Inferior parietal cortex (tissue), 1 donor: ENCODE data around the gene PDE10A.
A peak's percentile ranks its signal among the peaks of the same experiment; 100 is the strongest.

Source experiments
- DNase-seq: peaks from one replicate; pipeline ENCODE4 v3.0.0-alpha.2; 2016; ENCODE audit errors: extremely low spot score

PDE10A gene

GRCh38 chr6:165401092-165401491 lies 261.9 kb downstream of the PDE10A start:
- DNase-seq = no peak

GRCh38 chr6:165390475-165390874 lies 272.6 kb downstream of the PDE10A start:
- no peak for DNase-seq

- no peak for DNase-seq
Measured at GRCh38 chr6:165389534-165389933, 273.5 kb downstream of the PDE10A start.

- no peak for DNase-seq
Measured at GRCh38 chr6:165383323-165383722, 279.7 kb downstream of the PDE10A start.

GRCh38 chr6:165376100-165376499 lies 286.9 kb downstream of the PDE10A start:
- DNase-seq = no peak

- no peak for DNase-seq
Measured at GRCh38 chr6:165365371-165365770, 297.7 kb downstream of the PDE10A start.

GRCh38 chr6:165345700-165346099 lies 317.3 kb downstream of the PDE10A start:
- no peak for DNase-seq

GRCh38 chr6:165340532-165340931 lies 322.5 kb downstream of the PDE10A start:
- no peak for DNase-seq

- peak; percentile 0 for DNase-seq
Measured at GRCh38 chr6:165325609-165326008, 337.4 kb downstream of the PDE10A start.

GRCh38 chr6:165321555-165322145 lies 341.4 kb downstream of the PDE10A start:
- DNase-seq = no peak

- no peak for DNase-seq
Measured at GRCh38 chr6:165321150-165321549, 341.9 kb downstream of the PDE10A start.

GRCh38 chr6:165317723-165318122 lies 345.3 kb downstream of the PDE10A start:
- no peak for DNase-seq

GRCh38 chr6:165308926-165309731 lies 353.9 kb downstream of the PDE10A start, which contains the start of gene C6orf118:
TSS of gene C6orf118 (minus strand) at chr6:165309605. CDS start at chr6:165309586, 19 bp downstream.
- DNase-seq = peak; percentile 47

GRCh38 chr6:165306955-165307354 lies 356.1 kb downstream of the PDE10A start:
- DNase-seq = no peak

- DNase-seq = no peak
Measured at GRCh38 chr6:165301372-165302246, 361.4 kb downstream of the PDE10A start.

- no peak for DNase-seq
Measured at GRCh38 chr6:165300422-165300936, 362.6 kb downstream of the PDE10A start.

- DNase-seq = no peak
Measured at GRCh38 chr6:165298875-165299274, 364.2 kb downstream of the PDE10A start.

GRCh38 chr6:165298402-165298801 lies 364.6 kb downstream of the PDE10A start:
- no peak for DNase-seq

- DNase-seq = no peak
Measured at GRCh38 chr6:165292657-165293056, 370.4 kb downstream of the PDE10A start.
